Prostate gland (tissue), 1 donor: ENCODE data around the gene CDIPT.
A peak's percentile ranks its signal among the peaks of the same experiment; 100 is the strongest.

Experiments used
- POLR2A ChIP-seq: fragments of 450-650 bp; IDR thresholded peaks from one replicate; pipeline ENCODE4 v1.6.1; 2016; ENCODE audit warnings: antibody characterized with exemption, mild to moderate bottlenecking
- POLR2AphosphoS5 ChIP-seq: sonication (generic); formaldehyde crosslinking; IDR thresholded peaks from one replicate; pipeline ENCODE4 v1.6.1; 2017; ENCODE audit warnings: antibody characterized with exemption

- TF ChIP-seq POLR2A (peak; percentile 76), POLR2AphosphoS5 (peak; percentile 98)
Measured at GRCh38 chr16:29815793-29816693, 47.0 kb downstream of the CDIPT start, which contains the start of gene PAGR1.
